Measurements from ENCODE around the gene ZNF35.
A peak's percentile ranks its signal among the peaks of the same experiment; 100 is the strongest.

Gene ZNF35

DNA sequence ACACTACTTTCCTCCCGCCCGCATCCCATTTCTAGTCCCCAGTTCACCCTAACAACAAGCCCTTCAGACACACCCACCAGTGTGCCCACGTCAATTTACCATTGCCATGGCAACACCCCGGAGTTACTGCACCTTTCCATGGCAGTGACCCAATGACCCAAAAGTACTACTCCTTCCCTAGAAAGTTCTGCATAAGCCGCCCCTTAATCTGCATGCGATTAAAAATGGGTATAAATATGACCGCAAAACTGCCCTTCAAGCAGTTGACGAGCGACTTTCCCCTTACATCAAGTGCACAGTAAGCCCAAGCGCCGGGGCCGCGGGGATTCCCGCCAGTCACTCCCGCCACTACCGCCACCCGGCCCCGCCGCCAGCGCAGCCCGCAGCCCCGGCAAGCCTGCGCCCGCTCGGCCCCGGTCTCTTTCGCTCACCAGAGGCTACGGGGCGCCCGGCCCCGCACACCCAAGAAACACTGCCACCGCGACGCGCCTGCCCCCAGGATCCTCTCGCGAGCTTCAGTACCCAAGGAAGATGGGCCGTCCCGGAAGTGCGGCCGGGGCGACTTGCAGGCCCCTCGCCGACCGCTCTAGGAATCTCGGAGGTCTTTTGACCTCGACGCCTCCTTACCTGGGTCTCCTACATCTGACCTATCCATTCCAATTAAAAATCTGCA is 36.7 kb downstream of the ZNF35 start:
- peak; percentile 48 for DNase-seq (ENCODE audit: low read depth in 2 of 2)

GRCh38 chr3:44687898-44688297 is 39.4 kb downstream of the ZNF35 start:
- no peak for DNase-seq (ENCODE audit: low read depth in 2 of 2)
